Esophagus (tissue), 2 donors: ENCODE measurements around the gene KLK7. TPM values are rescaled to one million over a fixed set of nuclear protein-coding genes. Genes with fewer than 3 reads are reported as not detected.

Experiments
- H3K27ac ChIP-seq, 2 donors: one replicate each; pipeline ENCODE4 v1.5.1; 2013; ENCODE audit warnings: low read depth in 2 of 2, mild to moderate bottlenecking in 2 of 2, inconsistent platforms in 1 of 2, low read length in 1 of 2, moderate library complexity in 1 of 2
- H3K27me3 ChIP-seq, 2 donors: one replicate each; pipeline ENCODE4 v1.6.1; 2013; ENCODE audit warnings: low read length in 2 of 2, control low read depth in 1 of 2, mild to moderate bottlenecking in 1 of 2; ENCODE audit not compliant: insufficient read depth in 2 of 2, control insufficient read depth in 1 of 2
- H3K36me3 ChIP-seq, 2 donors: one replicate each; pipeline ENCODE4 v1.6.1; 2013; ENCODE audit warnings: low read length in 1 of 2; ENCODE audit not compliant: control insufficient read depth in 2 of 2, insufficient read depth in 2 of 2
- H3K4me1 ChIP-seq, 2 donors: one replicate each; pipeline ENCODE4 v1.6.1; 2013; ENCODE audit warnings: low read length in 1 of 2; ENCODE audit not compliant: control insufficient read depth in 2 of 2, insufficient read depth in 2 of 2
- H3K4me3 ChIP-seq, 2 donors: one replicate each; pipeline ENCODE4 v1.5.1; 2013; ENCODE audit warnings: low read length in 2 of 2, mild to moderate bottlenecking in 2 of 2, low read depth in 1 of 2, moderate library complexity in 1 of 2
- H3K9me3 ChIP-seq, 2 donors: one replicate each; pipeline ENCODE4 v1.6.1; 2013; ENCODE audit warnings: mild to moderate bottlenecking in 2 of 2, low read depth in 1 of 2, low read length in 1 of 2, moderate library complexity in 1 of 2; ENCODE audit not compliant: control insufficient read depth in 2 of 2, insufficient read depth in 1 of 2
- WGBS, 2 donors: extraction: QIAGEN DNeasy Blood & Tissue Kit; methylation state at CpG; one replicate each; pipeline ENCODE4 v1.1.7; 2013; 5-methylcytosine and 5-hydroxymethylcytosine counted together
- polyA plus RNA-seq, 2 donors: library from polyadenylated mRNA; stranded (reverse); fragments of 200-250 nt; gene quantifications; one replicate each; pipeline ENCODE4 v1.2.3, GENCODE V29; 2013
- donor health status: healthy with polysubstance abuse.
- donor health status: Bipolar disorder and iron deficiency.

The KLK7 gene
- polyA plus RNA-seq, 2 donors, result 36.4 to 96.4 TPM

DNA sequence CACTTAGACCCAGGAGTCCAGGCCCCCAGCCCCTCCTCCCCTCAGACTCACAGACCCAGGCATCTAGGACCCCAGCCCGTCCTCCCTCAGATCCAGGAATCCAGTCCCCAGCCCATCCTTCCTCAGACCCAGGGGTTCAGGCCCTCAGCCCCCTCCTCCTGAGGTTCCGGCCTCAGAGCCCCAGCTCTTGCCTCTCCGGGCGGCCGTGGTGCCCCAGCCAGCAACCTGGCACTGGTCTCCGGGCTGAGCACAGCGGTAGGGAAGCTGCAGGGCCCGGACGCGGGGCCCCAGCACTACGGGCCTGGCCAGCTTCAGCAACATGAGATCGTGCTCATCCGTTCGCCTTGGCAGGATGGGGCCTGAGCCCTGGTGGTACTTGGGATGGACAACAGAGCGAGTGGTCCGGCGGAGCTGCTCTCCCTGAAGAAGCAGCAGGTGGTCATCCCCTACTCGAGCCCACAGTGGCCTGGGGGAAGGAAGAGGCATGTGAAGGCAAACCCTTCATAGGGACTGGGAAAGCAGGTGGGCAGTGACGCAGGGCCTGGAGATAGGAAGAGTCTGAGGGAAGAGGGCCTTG, 32.1 kb upstream of the KLK7 start:
- whole genome bisulfite sequencing, 2 donors, result 81 to 82% methylated on average over 19 of the region's 19 CpGs
- Histone ChIP-seq H3K27ac (peak overlapping the region in 1 of 2 donors; percentile 68), H3K36me3 (peaks cover 0 to 10% of the 10 kb centered on the region in 2 donors), H3K4me1 (peaks cover 0 to 8% of the 10 kb centered on the region in 2 donors), H3K4me3 (no peak overlapping the region), H3K27me3 (peaks cover 0 to 6% of the 10 kb centered on the region in 2 donors), H3K9me3 (no peaks in the 10 kb centered on the region)

DNA sequence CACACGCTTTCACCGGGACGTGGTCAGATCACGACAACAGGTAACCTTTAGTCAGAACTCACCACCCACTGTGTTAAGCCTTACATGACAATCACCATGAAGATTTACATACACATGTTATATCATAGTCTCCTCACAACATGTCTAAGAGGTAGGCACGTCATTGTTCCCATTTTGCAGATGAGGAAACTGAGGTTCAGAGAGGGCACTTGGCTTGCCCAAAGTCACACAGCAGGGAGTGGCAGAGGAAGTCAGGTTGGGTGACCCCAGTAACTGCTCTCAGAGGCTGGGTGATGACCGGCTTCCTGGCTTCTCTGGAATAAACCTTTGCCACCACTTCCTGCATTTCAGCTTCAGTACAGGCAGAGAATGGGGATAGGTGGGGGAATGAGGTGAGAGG, 30.5 kb upstream of the KLK7 start:
- Histone ChIP-seq H3K36me3 (peaks cover 0 to 10% of the 10 kb centered on the region in 2 donors), H3K4me1 (peaks cover 0 to 9% of the 10 kb centered on the region in 2 donors), H3K27ac (peak overlapping the region in 1 of 2 donors; percentile 36), H3K4me3 (no peak overlapping the region), H3K9me3 (no peaks in the 10 kb centered on the region), H3K27me3 (peaks cover 0 to 5% of the 10 kb centered on the region in 2 donors)
- 84 to 90% methylated on average over 6 of the region's 6 CpGs for WGBS, 2 donors

DNA sequence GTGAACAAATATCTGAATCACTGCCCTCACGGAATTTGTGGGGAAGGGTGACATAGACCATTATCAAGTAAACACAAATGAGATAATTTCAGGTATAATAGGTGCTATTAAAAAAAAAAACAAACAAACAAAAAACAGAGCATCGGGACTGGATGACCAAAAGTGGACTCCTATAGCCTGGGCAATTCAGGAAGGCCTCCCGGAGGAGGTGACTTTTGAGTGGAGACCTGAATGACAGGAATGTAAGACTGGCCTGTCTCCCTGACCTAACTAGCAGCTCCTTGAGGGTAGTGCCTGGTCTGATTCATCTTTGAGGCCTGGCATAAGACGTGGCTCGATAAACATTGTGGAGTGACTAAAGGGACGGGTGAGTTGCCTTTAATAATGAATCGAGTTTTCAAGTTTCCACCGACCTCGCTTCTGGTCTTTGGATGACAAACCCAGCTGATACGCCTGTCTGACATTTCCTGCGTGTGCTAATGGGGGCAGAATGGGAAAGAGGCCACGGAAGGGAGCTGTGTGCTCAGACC, 29.0 kb upstream of the KLK7 start:
- Histone ChIP-seq H3K27ac (peak overlapping the region in 1 of 2 donors; percentile 82), H3K27me3 (no peaks in the 10 kb centered on the region), H3K4me1 (peaks cover 0 to 10% of the 10 kb centered on the region in 2 donors), H3K9me3 (peaks cover 0 to 2% of the 10 kb centered on the region in 2 donors), H3K4me3 (no peak overlapping the region), H3K36me3 (peaks cover 0 to 10% of the 10 kb centered on the region in 2 donors)
- WGBS, 2 donors, result 59 to 63% methylated on average over 12 of the region's 12 CpGs

DNA sequence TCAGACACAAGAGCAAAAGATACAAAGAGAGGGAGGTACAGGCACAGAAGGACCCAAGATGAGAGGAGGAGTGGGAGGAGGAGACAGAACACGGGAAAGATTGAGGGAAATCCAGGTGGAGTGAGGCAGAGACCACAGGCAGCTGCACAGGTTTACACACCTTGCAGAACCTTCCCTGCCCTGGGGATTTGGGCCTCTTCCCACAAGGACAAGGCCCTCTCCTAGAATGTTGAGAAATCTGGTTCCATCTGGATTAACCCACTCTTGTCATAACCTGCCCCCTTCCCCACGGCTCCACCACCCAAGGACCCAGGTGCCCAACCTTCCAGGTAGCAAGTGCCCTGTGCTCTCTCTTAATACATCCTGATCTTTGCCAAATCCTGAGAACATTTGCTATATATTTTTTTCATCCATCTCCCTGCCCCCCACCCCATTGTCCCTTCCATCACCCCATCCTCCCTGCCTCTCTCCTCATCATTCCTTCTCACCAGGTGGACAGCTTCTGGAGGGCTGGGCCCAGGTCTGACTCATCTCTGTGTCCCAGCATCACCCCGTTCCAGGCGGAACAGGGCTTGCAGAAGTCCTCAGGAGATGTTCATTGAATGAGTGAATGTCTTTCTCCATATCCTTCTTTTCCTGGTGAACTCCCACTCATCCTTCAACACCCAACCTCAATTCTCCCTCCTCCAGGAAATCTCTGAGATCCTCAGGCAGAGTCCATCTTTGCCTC, 26.5 kb upstream of the KLK7 start:
- WGBS, 2 donors, result 41 to 51% methylated on average over 4 of the region's 4 CpGs
- Histone ChIP-seq H3K36me3 (peaks cover 0 to 6% of the 10 kb centered on the region in 2 donors), H3K4me1 (peaks cover 0 to 6% of the 10 kb centered on the region in 2 donors), H3K9me3 (peaks cover 0 to 2% of the 10 kb centered on the region in 2 donors), H3K27me3 (no peaks in the 10 kb centered on the region), H3K27ac (peak overlapping the region; percentile 6 to 91), H3K4me3 (no peak overlapping the region)

DNA sequence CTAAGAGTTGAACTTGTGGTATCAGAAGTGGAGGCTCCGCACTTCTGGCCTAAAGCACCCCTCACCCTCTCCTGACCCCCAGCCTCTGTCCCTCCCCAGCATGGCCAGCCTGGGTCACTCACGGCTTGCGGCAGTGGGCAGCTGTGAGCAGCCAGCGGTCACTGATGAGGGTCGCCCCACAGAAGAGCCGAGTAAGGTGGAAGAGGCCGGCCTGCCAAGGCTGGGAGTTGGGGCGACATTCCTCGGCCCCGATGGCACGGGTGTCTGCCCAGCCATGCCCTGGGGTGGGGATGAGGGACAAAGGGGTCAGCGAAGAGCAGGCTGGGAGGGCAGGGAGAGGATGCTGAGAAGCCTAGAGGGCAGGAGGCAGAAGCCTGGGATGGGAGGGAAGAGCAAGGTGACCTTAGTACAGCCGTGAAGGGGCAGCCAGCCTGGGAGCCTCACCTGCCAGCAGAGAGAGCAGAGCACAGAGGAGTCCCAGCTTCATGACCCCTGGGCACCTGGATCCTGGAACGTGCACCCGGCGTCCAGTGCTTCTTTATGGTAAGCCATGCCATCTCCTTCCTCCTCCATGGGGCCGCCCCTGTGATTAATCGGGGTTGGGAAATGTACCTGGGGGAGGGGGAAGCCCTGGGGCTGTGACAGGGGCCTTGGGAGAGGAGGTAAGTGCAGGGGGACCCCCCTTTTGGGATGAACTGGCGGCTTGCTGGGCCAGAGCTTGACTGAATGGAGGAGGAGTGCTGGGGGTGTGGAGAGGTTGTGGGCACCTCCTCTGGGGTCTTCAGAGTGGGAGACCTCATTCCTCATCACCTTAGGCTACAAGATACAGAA, 25.6 kb upstream of the KLK7 start:
- Histone ChIP-seq H3K4me3 (no peak overlapping the region), H3K27me3 (no peaks in the 10 kb centered on the region), H3K27ac (peak overlapping the region; percentile 6 to 91), H3K4me1 (peaks cover 0 to 6% of the 10 kb centered on the region in 2 donors), H3K9me3 (peaks cover 0 to 2% of the 10 kb centered on the region in 2 donors), H3K36me3 (peaks cover 0 to 1% of the 10 kb centered on the region in 2 donors)
- 60 to 62% methylated on average over 18 to 19 of the region's 19 CpGs for WGBS, 2 donors

DNA sequence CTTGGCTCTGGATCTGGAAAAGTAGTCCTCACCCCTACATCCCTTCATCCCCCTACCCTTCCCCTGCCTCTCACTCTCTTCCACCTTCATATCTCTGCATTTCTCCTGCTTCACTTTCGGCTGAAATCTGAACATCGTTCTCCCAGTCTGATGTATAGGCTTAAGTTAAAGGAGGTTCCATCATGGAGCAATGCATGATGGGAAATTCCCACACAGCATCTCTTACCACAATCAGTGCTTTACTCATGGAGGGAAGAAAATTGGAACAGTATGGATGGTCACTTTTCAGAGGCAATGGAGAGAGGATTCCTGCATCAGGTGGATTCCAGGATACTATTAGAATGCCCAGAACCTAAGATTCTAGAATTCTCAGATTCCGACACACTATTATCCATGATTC, 23.8 kb upstream of the KLK7 start:
- H3K4me3 ChIP-seq, result no peak overlapping the region
- no peak overlapping the region for H3K27ac ChIP-seq
- H3K27me3 ChIP-seq, result no peaks in the 10 kb centered on the region
- no peaks in the 10 kb centered on the region for H3K36me3 ChIP-seq
- H3K4me1 ChIP-seq, result peaks cover 0 to 6% of the 10 kb centered on the region in 2 donors
- 85 to 89% methylated on average over 3 of the region's 3 CpGs for WGBS, 2 donors
- H3K9me3 ChIP-seq, result peaks cover 0 to 2% of the 10 kb centered on the region in 2 donors

DNA sequence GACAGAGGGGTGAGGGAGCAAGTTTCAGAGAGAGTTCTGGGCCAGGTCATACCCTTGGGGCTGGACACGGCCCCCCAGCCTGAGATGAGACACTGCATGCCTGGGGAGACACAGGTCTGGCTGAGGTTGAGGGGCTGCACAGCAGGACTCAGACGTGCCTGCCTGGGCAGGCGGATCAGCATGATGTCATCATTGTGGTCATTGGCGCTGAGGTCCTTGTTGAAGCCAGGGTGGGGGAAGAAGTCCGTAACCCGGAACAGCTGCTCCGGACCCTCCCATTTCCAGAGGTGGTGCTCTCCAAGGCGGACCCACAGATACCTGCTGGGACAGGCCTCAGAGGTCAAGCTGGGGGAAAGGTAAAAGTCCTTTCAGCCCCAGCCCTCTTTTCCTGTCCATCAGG, 22.7 kb upstream of the KLK7 start:
- H3K36me3 ChIP-seq, result no peaks in the 10 kb centered on the region
- H3K27ac ChIP-seq, result no peak overlapping the region
- no peak overlapping the region for H3K4me3 ChIP-seq
- no peaks in the 10 kb centered on the region for H3K27me3 ChIP-seq
- H3K4me1 ChIP-seq, result peaks cover 0 to 6% of the 10 kb centered on the region in 2 donors
- WGBS, 2 donors, result 50% methylated on average over 8 of the region's 8 CpGs
- peaks cover 0 to 2% of the 10 kb centered on the region in 2 donors for H3K9me3 ChIP-seq

DNA sequence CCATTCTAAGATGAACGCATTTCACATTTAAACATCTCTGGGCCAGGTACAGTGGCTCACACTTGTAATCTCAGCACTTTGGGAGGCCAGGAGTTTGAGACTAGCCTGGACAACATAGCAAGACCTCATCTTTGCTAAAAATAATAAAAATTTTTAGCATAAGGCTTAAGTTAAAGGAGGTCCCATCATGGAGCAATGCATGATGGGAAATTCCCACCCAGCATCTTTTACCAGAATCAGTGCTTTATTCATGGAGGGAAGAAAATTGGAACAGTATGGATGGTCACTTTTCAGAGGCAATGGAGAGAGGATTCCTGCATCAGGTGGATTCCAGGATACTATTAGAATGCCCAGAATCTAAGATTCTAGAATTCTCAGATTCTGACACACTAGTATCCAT, 21.5 kb upstream of the KLK7 start:
- peaks cover 0 to 2% of the 10 kb centered on the region in 2 donors for H3K9me3 ChIP-seq
- H3K27ac ChIP-seq, result no peak overlapping the region
- H3K4me3 ChIP-seq, result no peak overlapping the region
- H3K36me3 ChIP-seq, result no peaks in the 10 kb centered on the region
- 81 to 90% methylated on average over 1 of the region's 1 CpG for WGBS, 2 donors
- H3K4me1 ChIP-seq, result peaks cover 0 to 6% of the 10 kb centered on the region in 2 donors
- H3K27me3 ChIP-seq, result no peaks in the 10 kb centered on the region

DNA sequence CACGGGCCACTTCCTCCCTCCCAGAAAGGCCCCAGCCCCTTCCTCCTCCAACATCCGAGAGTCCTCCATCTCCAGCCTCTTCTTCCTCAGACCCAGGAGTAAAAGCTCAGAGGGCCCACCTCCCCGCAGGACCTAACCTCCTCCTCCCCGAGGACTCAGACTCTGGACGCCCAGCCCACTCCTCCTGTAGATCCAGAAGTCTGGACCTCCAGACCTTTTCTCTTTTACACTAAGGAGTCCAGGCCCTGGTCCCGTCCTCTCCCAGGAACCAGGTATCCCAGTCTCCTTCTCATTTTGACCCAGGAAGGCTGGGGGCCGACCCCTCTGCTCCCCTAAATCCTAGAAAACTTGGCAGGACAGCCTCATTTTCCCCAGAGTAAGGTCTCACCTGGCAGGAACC, 19.6 kb upstream of the KLK7 start:
- 75 to 82% methylated on average over 7 of the region's 7 CpGs for WGBS, 2 donors
- Histone ChIP-seq H3K4me3 (no peak overlapping the region), H3K27ac (peak overlapping the region in 1 of 2 donors; percentile 39), H3K4me1 (no peaks in the 10 kb centered on the region), H3K9me3 (no peaks in the 10 kb centered on the region), H3K27me3 (no peaks in the 10 kb centered on the region), H3K36me3 (no peaks in the 10 kb centered on the region)
